GM04503 (cell line): ENCODE results near the gene ATF7IP2.
"Not testable (repeated sequence)": the region's sequence is repeated elsewhere in the genome, so short reads cannot be mapped to it uniquely, and the experiment has no call there.

Source experiments
- DNase-seq: peaks from one replicate; pipeline ENCODE4 v3.0.0-alpha.2; 2012; ENCODE audit warnings: low read depth

The ATF7IP2 gene

GRCh38 chr16:10385725-10386516 is at the start of gene ATF7IP2:
Gene ATF7IP2, plus strand, starts transcription at chr16:10386061. Its CDS starts 44,560 bp downstream, at chr16:10430621.
- DNase-seq: peak; percentile 18

- no peak for DNase-seq
Observed at GRCh38 chr16:10338426-10338825, 47.4 kb upstream of the ATF7IP2 start.

- DNase-seq: no peak
Observed at GRCh38 chr16:10339777-10340732, 45.8 kb upstream of the ATF7IP2 start.

GRCh38 chr16:10343124-10343760 is 42.6 kb upstream of the ATF7IP2 start:
- DNase-seq: no peak

- not testable (repeated sequence) for DNase-seq
Observed at GRCh38 chr16:10344699-10345098, 41.2 kb upstream of the ATF7IP2 start.

- DNase-seq: no peak
Observed at GRCh38 chr16:10345629-10346028, 40.2 kb upstream of the ATF7IP2 start.

GRCh38 chr16:10349851-10350250 is 36.0 kb upstream of the ATF7IP2 start:
- DNase-seq: no peak

GRCh38 chr16:10352262-10352661 is 33.6 kb upstream of the ATF7IP2 start:
- no peak for DNase-seq

GRCh38 chr16:10355589-10355988 is 30.3 kb upstream of the ATF7IP2 start:
- DNase-seq: no peak

GRCh38 chr16:10356870-10357842 is 28.7 kb upstream of the ATF7IP2 start:
- DNase-seq: no peak

- DNase-seq: not testable (repeated sequence)
Observed at GRCh38 chr16:10361747-10362076, 24.1 kb upstream of the ATF7IP2 start.

- no peak for DNase-seq
Observed at GRCh38 chr16:10362077-10362863, 23.6 kb upstream of the ATF7IP2 start.

- not testable (repeated sequence) for DNase-seq
Observed at GRCh38 chr16:10362864-10363197, 23.0 kb upstream of the ATF7IP2 start.

GRCh38 chr16:10366619-10367018 is 19.2 kb upstream of the ATF7IP2 start:
- DNase-seq: not testable (repeated sequence)

GRCh38 chr16:10367616-10368188 is 18.2 kb upstream of the ATF7IP2 start:
- no peak for DNase-seq

- no peak for DNase-seq
Observed at GRCh38 chr16:10368969-10369551, 16.8 kb upstream of the ATF7IP2 start.

- no peak for DNase-seq
Observed at GRCh38 chr16:10370096-10370726, 15.7 kb upstream of the ATF7IP2 start.

GRCh38 chr16:10371592-10371991 is 14.3 kb upstream of the ATF7IP2 start:
- no peak for DNase-seq

GRCh38 chr16:10373556-10373955 is 12.3 kb upstream of the ATF7IP2 start:
- DNase-seq: no peak
